ENCODE results near the gene SCYL1. TPM values are rescaled to one million over a fixed set of nuclear protein-coding genes. Genes with fewer than 3 reads are reported as not detected.

SCYL1 gene
- total and polyA plus RNA-seq, 12 donors = 47.4 to 130 (median 56.7) TPM

- 75 to 80% methylated on average over 3 of the region's 3 CpGs for WGBS, 2 donors
- Histone ChIP-seq H3K27me3 (no peaks in the 10 kb centered on the region), H3K9me3 (no peaks in the 10 kb centered on the region), H3K27ac (peak overlapping the region in 4 of 10 donors; percentile 93 to 100 (median 96)), H3K4me1 (peaks cover 19 to 45% (median 39%) of the 10 kb centered on the region in 9 donors), H3K4me3 (no peak overlapping the region), H3K36me3 (peaks cover 0 to 52% (median 18%) of the 10 kb centered on the region in 9 donors)
- intact Hi-C loops (cut with DNase I) = loop anchor here in 1 of 10 donors (5.0 kb wide), 1 partner anchor 79 kb away; no protein-coding TSS in a partner anchor
- TF ChIP-seq CTCF (IDR thresholded peaks at IDR 0.05) = no peak
- DNase-seq = no peak
- ATAC-seq = no peak
These were observed 53.8 kb downstream of the SCYL1 start for GRCh38 chr11:65578667-65579066.

- no peaks in the 10 kb centered on the region for H3K9me3 ChIP-seq
- no peak for ATAC-seq
- no peak overlapping the region for H3K27ac ChIP-seq
- H3K4me3 ChIP-seq = no peak overlapping the region
- peaks cover 0 to 58% (median 20%) of the 10 kb centered on the region in 9 donors for H3K36me3 ChIP-seq
- peaks cover 16 to 41% (median 35%) of the 10 kb centered on the region in 9 donors for H3K4me1 ChIP-seq
- DNase-seq = no peak
- intact Hi-C loops (cut with DNase I) = loop anchor here in 1 of 10 donors (5.0 kb wide), 1 partner anchor 78 kb away; no protein-coding TSS in a partner anchor
- H3K27me3 ChIP-seq = no peaks in the 10 kb centered on the region
- WGBS, 2 donors = 83 to 84% methylated on average over 4 of the region's 4 CpGs
- no peak for TF ChIP-seq CTCF (IDR thresholded peaks at IDR 0.05)
These were observed 54.4 kb downstream of the SCYL1 start for GRCh38 chr11:65579291-65579690.

- Histone ChIP-seq H3K9me3 (no peaks in the 10 kb centered on the region), H3K4me3 (no peak overlapping the region), H3K27ac (no peak overlapping the region), H3K27me3 (no peaks in the 10 kb centered on the region), H3K4me1 (peaks cover 13 to 33% (median 26%) of the 10 kb centered on the region in 9 donors), H3K36me3 (peaks cover 0 to 64% (median 22%) of the 10 kb centered on the region in 9 donors)
- no peak for TF ChIP-seq CTCF (IDR thresholded peaks at IDR 0.05)
- DNase-seq (no peak), ATAC-seq (no peak)
- 90 to 94% methylated on average over 19 of the region's 19 CpGs for WGBS, 2 donors
- intact Hi-C loops (cut with DNase I) = loop anchor here in 1 of 10 donors (10.0 kb wide), 1 partner anchor 45 kb away; no protein-coding TSS in a partner anchor
These were observed 55.3 kb downstream of the SCYL1 start for GRCh38 chr11:65580031-65580692.

GRCh38 chr11:65580756-65581155, 55.9 kb downstream of the SCYL1 start:
- Histone ChIP-seq H3K36me3 (peaks cover 0 to 69% (median 22%) of the 10 kb centered on the region in 9 donors), H3K27ac (no peak overlapping the region), H3K27me3 (no peaks in the 10 kb centered on the region), H3K4me1 (peaks cover 13 to 32% (median 23%) of the 10 kb centered on the region in 9 donors), H3K4me3 (no peak overlapping the region), H3K9me3 (no peaks in the 10 kb centered on the region)
- 95 to 98% methylated on average over 8 of the region's 8 CpGs for WGBS, 2 donors
- intact Hi-C loops (cut with DNase I) = loop anchor here in 1 of 10 donors (10.0 kb wide), 1 partner anchor 46 kb away; no protein-coding TSS in a partner anchor
- no peak for TF ChIP-seq CTCF (IDR thresholded peaks at IDR 0.05)
- DNase-seq = no peak
- no peak for ATAC-seq

Data from heart right ventricle (tissue), 16 donors.